DOHH2 (cell line): ENCODE results near the gene FIGNL2.

Experiments used
- H3F3A ChIP-seq: fragments of 200-600 bp; sonication (generic), shearing (Covaris generic); 2 replicates; pipeline ENCODE4 v1.6.0; 2016; ENCODE audit warnings: antibody characterized with exemption, mild to moderate bottlenecking; ENCODE audit not compliant: control insufficient read depth, insufficient read depth
- H3K27ac ChIP-seq: fragments of 200-600 bp; sonication (generic); 2 replicates; pipeline ENCODE4 v1.5.1; 2014; ENCODE audit warnings: low read depth, mild to moderate bottlenecking, low read length, moderate library complexity
- H3K27me3 ChIP-seq: fragments of 200-600 bp; sonication (generic); 2 replicates; pipeline ENCODE4 v1.6.1; 2014; ENCODE audit warnings: mild to moderate bottlenecking, low read length, mixed read lengths; ENCODE audit not compliant: control insufficient read depth
- H3K36me3 ChIP-seq: fragments of 200-600 bp; sonication (generic); 2 replicates; pipeline ENCODE4 v1.6.1; 2014; ENCODE audit warnings: mild to moderate bottlenecking, low read length, moderate library complexity, mixed read lengths; ENCODE audit not compliant: control insufficient read depth
- H3K4me1 ChIP-seq: fragments of 200-600 bp; sonication (generic); 2 replicates; pipeline ENCODE4 v1.6.1; 2014; ENCODE audit warnings: mild to moderate bottlenecking, low read length, mixed read lengths; ENCODE audit not compliant: control insufficient read depth
- H3K4me2 ChIP-seq: fragments of 200-600 bp; sonication (generic); 2 replicates; pipeline ENCODE4 v1.6.0; 2014; ENCODE audit warnings: mild to moderate bottlenecking, low read length, moderate library complexity
- H3K4me3 ChIP-seq: fragments of 200-600 bp; sonication (generic); 2 replicates; pipeline ENCODE4 v1.5.1; 2014; ENCODE audit warnings: mild to moderate bottlenecking, low read length, mixed read lengths
- H3K79me2 ChIP-seq: fragments of 200-600 bp; sonication (generic); 2 replicates; pipeline ENCODE4 v1.6.1; 2014; ENCODE audit warnings: mild to moderate bottlenecking, low read length, mixed read lengths; ENCODE audit not compliant: control insufficient read depth
- H3K9me2 ChIP-seq: fragments of 200-600 bp; sonication (generic); replicated peaks from 2 replicates; pipeline ENCODE4 v1.6.1; 2014; ENCODE audit warnings: mild to moderate bottlenecking, low read length, mixed read lengths; ENCODE audit not compliant: control insufficient read depth
- H3K9me3 ChIP-seq: fragments of 200-600 bp; sonication (generic); 2 replicates; pipeline ENCODE4 v1.6.1; 2014; ENCODE audit warnings: antibody characterized with exemption, low read length, mixed read lengths; ENCODE audit not compliant: control insufficient read depth, insufficient read depth
- H4K20me1 ChIP-seq: fragments of 200-600 bp; sonication (generic); 2 replicates; pipeline ENCODE4 v1.6.0; 2014; ENCODE audit warnings: low read depth, mild to moderate bottlenecking, antibody characterized with exemption, low read length, moderate library complexity; ENCODE audit not compliant: control insufficient read depth, insufficient read depth
- EZH2phosphoT487 ChIP-seq: fragments of 200-600 bp; sonication (generic); IDR thresholded peaks from 2 replicates; pipeline ENCODE4 v1.6.1; 2017; ENCODE audit warnings: borderline replicate concordance, mild to moderate bottlenecking, antibody characterized with exemption, low read length, moderate library complexity, mixed read lengths
- TF ChIP-seq, protein P1 (sequence below): fragments of 200-600 bp; sonication (generic); IDR thresholded peaks from one replicate; pipeline ENCODE4 v1.5.1; 2014; ENCODE audit warnings: antibody characterized with exemption, mild to moderate bottlenecking, low read depth, low read length; ENCODE audit not compliant: poor library complexity, severe bottlenecking

Gene FIGNL2

GRCh38 chr12:51884676-51885229 lies 36.2 kb upstream of the FIGNL2 start:
- Histone ChIP-seq H3F3A (no peaks in the 10 kb centered on the region), H3K4me3 (no peak overlapping the region), H3K27ac (no peak overlapping the region), H3K4me1 (peaks cover 12% of the 10 kb centered on the region), H3K79me2 (no peaks in the 10 kb centered on the region), H3K9me2 (no peaks in the 10 kb centered on the region), H3K4me2 (no peak overlapping the region), H3K36me3 (no peaks in the 10 kb centered on the region), H4K20me1 (no peaks in the 10 kb centered on the region), H3K27me3 (no peaks in the 10 kb centered on the region), H3K9me3 (no peaks in the 10 kb centered on the region)
- TF ChIP-seq, protein P1, sequence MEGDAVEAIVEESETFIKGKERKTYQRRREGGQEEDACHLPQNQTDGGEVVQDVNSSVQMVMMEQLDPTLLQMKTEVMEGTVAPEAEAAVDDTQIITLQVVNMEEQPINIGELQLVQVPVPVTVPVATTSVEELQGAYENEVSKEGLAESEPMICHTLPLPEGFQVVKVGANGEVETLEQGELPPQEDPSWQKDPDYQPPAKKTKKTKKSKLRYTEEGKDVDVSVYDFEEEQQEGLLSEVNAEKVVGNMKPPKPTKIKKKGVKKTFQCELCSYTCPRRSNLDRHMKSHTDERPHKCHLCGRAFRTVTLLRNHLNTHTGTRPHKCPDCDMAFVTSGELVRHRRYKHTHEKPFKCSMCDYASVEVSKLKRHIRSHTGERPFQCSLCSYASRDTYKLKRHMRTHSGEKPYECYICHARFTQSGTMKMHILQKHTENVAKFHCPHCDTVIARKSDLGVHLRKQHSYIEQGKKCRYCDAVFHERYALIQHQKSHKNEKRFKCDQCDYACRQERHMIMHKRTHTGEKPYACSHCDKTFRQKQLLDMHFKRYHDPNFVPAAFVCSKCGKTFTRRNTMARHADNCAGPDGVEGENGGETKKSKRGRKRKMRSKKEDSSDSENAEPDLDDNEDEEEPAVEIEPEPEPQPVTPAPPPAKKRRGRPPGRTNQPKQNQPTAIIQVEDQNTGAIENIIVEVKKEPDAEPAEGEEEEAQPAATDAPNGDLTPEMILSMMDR = no peak
- no peak for TF ChIP-seq EZH2phosphoT487

GRCh38 chr12:51883998-51884675 lies 35.6 kb upstream of the FIGNL2 start:
- Histone ChIP-seq H3K36me3 (no peaks in the 10 kb centered on the region), H3K27me3 (no peaks in the 10 kb centered on the region), H3K79me2 (no peaks in the 10 kb centered on the region), H3K4me2 (no peak overlapping the region), H3K9me2 (no peaks in the 10 kb centered on the region), H3K4me1 (peaks cover 12% of the 10 kb centered on the region), H3K9me3 (no peaks in the 10 kb centered on the region), H3F3A (no peaks in the 10 kb centered on the region), H4K20me1 (no peaks in the 10 kb centered on the region), H3K4me3 (no peak overlapping the region), H3K27ac (no peak overlapping the region)
- TF ChIP-seq EZH2phosphoT487 = no peak
- TF ChIP-seq, protein P1 = no peak

DNA sequence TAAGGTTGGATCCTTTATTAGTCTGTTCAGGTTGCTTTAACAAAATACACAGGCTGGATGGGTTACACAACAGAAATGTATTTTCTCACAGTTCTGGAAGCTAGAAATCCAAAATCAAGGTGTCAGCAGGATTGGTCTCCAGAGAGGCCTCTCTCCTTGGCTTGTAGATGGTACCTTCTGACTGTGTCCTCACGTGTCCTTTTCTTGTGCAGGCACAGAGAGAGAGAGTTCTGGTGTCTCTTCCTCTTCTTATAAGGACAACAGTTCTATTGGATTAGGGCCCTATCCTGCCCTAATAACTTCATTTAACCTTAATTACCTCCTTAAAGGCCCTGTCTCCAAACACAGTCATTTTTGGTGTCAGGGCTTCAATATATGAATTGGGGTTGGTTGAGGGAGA lies 34.8 kb upstream of the FIGNL2 start:
- Histone ChIP-seq H3K36me3 (no peaks in the 10 kb centered on the region), H3K4me2 (no peak overlapping the region), H3K4me3 (no peak overlapping the region), H3K9me2 (no peaks in the 10 kb centered on the region), H3K4me1 (peaks cover 12% of the 10 kb centered on the region), H3F3A (no peaks in the 10 kb centered on the region), H3K79me2 (no peaks in the 10 kb centered on the region), H4K20me1 (no peaks in the 10 kb centered on the region), H3K27ac (no peak overlapping the region), H3K27me3 (no peaks in the 10 kb centered on the region), H3K9me3 (no peaks in the 10 kb centered on the region)
- TF ChIP-seq, protein P1 = no peak
- TF ChIP-seq EZH2phosphoT487 = no peak
